Kidney capillary endothelial cell (primary cell): Measurements from ENCODE around the gene NXF1.
A peak's percentile ranks its signal among the peaks of the same experiment; 100 is the strongest.
"Not testable (repeated sequence)": the region's sequence is repeated elsewhere in the genome, so short reads cannot be mapped to it uniquely, and the experiment has no call there.

ENCODE experiments used
- DNase-seq: peaks from one replicate; pipeline ENCODE4 v3.0.0-alpha.2; 2018; ENCODE audit warnings: low spot score

Gene NXF1

GRCh38 chr11:62805076-62805892 lies at the start of gene NXF1:
TSS of gene NXF1 (minus strand) at chr11:62805440. CDS start at chr11:62805356, 84 bp downstream.
- peak; percentile 95 for DNase-seq

DNA sequence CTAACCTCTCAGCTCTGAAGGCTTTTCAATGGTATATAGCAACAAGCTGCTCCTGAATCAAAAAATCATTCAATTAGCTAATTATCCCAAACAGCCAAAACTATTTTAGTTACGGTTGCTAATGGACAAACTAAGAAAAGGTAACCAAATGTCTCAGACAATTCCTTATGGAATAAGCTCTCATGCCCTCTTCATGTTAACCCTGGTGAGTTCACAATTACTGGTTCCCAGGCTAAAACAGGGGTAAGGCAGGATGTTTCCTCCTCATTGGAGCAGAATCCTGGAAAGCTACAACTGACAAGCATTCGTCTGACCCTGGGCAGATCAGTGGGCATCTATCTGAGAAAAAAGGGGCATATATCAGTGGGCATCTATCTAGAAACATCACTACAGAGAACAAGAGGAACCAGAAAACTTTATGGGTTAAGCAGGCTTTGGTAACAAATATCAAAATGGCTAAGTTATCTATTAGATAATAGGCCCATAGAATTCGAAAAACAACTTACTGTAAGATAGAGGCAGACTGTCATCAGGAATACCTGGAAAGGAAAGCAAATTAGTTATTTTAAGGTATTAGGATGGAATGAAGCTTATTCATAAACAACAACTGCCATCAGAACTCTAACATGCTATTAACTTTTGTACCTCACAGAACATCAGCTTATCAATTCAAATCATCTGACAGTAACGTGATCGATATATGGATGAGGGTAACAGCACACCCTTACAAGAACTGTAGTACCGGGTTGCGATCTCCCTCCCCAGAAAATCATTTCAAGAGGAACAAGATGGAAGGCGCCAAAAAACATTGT lies 49.0 kb upstream of the NXF1 start:
- no peak for DNase-seq

GRCh38 chr11:62853279-62853965 lies 48.2 kb upstream of the NXF1 start:
- DNase-seq: no peak

- DNase-seq: no peak
Observed at GRCh38 chr11:62852523-62853188, 47.4 kb upstream of the NXF1 start.

GRCh38 chr11:62851807-62852522 lies 46.7 kb upstream of the NXF1 start:
- DNase-seq: no peak

DNA sequence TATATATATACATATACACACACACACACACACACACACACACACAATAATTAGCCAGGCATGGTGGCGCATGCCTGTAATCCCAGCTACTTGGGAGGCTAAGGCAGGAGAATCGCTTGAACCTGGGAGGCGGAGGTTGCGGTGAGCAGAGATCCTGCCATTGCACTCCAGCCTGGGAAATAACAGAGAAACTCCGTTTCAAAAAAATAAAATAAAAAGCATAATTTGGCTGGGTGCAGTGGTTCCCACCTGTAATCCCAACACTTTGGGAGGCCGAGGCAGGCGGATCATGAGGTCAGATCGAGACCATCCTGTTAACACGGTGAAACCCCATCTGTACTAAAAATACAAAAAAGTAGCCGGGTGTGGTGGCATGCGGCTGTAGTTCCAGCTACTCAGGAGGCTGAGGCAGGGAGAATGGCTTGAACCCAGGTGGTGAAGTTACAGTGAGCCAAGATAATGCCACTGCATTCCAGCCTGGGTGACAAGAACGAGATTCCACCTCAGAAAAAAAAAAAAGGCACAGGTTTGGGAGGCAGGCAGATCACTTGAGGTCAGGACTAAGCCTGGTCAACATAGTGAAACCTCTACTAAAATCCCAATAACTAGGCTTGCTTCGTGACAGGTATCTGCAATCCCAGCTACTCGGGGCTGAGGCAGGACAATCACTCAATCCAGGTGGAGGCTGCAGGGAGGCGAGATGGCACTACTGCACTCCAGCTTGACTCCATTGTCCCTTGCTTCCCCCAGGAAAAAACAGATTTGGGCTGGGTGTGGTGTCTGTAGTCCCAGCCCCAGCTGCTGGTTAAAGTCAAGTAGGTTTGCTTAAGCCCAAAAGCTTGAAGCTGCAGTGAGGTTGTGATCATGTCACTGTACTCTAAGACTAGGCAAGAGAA lies 45.9 kb upstream of the NXF1 start:
- DNase-seq: no peak

GRCh38 chr11:62847767-62848314 lies 42.6 kb upstream of the NXF1 start:
- DNase-seq: no peak

GRCh38 chr11:62846177-62846576 lies 40.9 kb upstream of the NXF1 start:
- DNase-seq: no peak

DNA sequence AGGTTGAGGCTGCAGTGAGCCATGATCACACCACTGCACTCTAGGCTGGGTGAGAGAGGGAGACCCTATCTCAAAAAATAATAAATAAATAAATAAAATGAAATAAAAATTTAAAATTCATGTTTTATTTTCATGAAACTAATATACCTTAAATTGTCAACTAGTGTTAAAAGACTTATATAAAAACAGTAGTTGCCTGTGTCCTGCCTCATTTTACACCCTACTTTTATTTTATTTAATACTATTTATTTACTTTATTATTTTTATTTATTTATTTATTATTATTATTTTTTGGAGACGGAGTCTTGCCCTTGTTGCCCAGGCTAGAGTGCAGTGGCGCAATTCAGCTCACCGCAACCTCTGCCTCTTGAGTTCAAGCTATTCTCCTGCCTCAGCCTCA lies 38.9 kb upstream of the NXF1 start:
- DNase-seq: no peak

DNA sequence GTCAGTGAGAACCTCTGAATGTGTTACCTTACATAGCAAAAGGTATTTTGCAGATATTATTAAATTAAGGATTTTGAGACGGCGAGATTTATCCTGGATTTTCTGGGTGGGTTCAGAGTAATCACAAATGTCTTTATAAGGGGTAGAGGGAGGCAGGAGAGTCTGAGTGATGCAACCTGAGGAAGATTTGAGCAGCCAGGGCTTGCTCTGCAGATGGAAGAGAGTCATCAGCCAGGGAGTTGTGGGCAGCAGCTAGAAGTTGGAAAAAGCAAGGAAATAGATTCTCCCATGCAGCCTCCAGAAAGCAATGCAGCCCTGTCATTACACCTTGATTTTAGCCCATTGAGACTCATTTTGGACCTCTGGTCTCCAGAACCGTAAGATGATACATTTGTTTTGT lies 38.2 kb upstream of the NXF1 start:
- no peak for DNase-seq

- DNase-seq: not testable (repeated sequence)
Observed at GRCh38 chr11:62842891-62843290, 37.7 kb upstream of the NXF1 start.

- DNase-seq: no peak
Observed at GRCh38 chr11:62842171-62842741, 37.0 kb upstream of the NXF1 start.

DNA sequence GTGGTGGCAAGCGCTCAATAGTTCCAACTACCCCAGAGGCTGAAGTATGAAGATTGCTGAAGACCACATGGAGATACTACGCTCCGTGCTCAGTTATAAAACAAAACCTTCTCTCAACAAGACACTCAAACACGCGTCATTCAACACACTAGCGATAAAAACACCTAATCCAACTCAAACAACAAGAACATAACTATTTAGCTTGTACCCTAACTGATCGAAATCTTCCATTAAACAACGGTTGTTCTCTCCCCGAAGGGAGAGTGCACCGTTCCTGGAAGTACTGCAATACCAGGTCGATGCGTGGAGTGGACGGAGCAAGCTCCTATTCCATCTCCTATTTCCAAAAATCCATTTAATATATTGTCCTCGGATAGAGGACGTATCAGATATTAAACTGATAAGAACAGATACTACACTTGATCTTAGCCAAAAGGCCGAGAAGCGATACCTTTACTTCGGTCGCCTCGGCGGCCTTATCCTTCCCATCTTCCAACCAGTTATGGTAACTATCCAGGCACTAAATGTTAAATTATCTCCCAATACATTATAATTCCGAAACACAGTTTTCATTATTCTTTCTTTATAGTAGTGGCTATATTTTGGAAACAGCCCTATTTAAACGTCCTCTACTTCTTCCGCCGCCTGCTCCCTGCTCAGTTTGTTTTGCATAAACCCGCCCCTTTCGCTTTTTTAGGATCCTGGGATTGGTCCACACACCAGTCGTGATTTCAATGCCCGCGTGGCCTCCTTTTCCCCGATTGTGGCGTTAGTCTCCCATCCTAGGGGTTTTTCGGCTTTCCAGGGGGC lies 36.3 kb upstream of the NXF1 start:
- peak; percentile 99 for DNase-seq

GRCh38 chr11:62840721-62841360 lies 35.6 kb upstream of the NXF1 start:
- DNase-seq: not testable (repeated sequence)

GRCh38 chr11:62839050-62839945 lies 34.1 kb upstream of the NXF1 start, which contains the start of gene WDR74:
TSS of gene WDR74 (minus strand) at chr11:62839590. CDS start at chr11:62839570, 20 bp downstream.
- DNase-seq: peak; percentile 83

- no peak for DNase-seq
Observed at GRCh38 chr11:62835336-62835735, 30.1 kb upstream of the NXF1 start.
